Keratinocyte (primary cell): ENCODE results near the gene CFAP77.

Experiments
- EZH2 ChIP-seq: IDR thresholded peaks from one replicate; pipeline ENCODE4 v1.6.1; 2012; ENCODE audit warnings: inconsistent platforms, mild to moderate bottlenecking, low read length, moderate library complexity
- TF ChIP-seq, protein P1 (sequence below), 3 experiments: IDR thresholded peaks in 1 of 3; conservative IDR thresholded peaks in 1 of 3; optimal IDR thresholded peaks in 1 of 3; 2 replicates in 2 of 3; 3 replicates in 1 of 3; pipeline versions ENCODE3 to v1.5.1; 2011; ENCODE audit warnings: low read length in 3 of 3, mild to moderate bottlenecking in 3 of 3, moderate library complexity in 2 of 3, control low read depth in 1 of 3, inconsistent platforms in 1 of 3; ENCODE audit not compliant: insufficient read depth in 2 of 3; ENCODE audit errors: extremely low read depth in 1 of 3

- TF ChIP-seq, protein P1, sequence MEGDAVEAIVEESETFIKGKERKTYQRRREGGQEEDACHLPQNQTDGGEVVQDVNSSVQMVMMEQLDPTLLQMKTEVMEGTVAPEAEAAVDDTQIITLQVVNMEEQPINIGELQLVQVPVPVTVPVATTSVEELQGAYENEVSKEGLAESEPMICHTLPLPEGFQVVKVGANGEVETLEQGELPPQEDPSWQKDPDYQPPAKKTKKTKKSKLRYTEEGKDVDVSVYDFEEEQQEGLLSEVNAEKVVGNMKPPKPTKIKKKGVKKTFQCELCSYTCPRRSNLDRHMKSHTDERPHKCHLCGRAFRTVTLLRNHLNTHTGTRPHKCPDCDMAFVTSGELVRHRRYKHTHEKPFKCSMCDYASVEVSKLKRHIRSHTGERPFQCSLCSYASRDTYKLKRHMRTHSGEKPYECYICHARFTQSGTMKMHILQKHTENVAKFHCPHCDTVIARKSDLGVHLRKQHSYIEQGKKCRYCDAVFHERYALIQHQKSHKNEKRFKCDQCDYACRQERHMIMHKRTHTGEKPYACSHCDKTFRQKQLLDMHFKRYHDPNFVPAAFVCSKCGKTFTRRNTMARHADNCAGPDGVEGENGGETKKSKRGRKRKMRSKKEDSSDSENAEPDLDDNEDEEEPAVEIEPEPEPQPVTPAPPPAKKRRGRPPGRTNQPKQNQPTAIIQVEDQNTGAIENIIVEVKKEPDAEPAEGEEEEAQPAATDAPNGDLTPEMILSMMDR (optimal IDR thresholded peaks at IDR 0.05 in 1 of 3, IDR thresholded peaks at IDR 0.05 in 1 of 3, conservative IDR thresholded peaks at IDR 0.05 in 1 of 3; ENCODE audit: extremely low read depth in 1 of 3, insufficient read depth in 2 of 3, low read length in 3 of 3), result no peak
- TF ChIP-seq EZH2, result no peak
Observed at GRCh38 chr9:132447902-132448301, 37.9 kb downstream of the CFAP77 start.
